Endothelial cell of hepatic sinusoid (primary cell): ENCODE data around the gene BCO2.

ENCODE experiments used
- in situ Hi-C: cut with HindIII; loops from 2 replicates; pipeline ENCODE4 v1.10.0; 2017; ENCODE audit warnings: low sequenced_read_pairs

BCO2 gene

DNA sequence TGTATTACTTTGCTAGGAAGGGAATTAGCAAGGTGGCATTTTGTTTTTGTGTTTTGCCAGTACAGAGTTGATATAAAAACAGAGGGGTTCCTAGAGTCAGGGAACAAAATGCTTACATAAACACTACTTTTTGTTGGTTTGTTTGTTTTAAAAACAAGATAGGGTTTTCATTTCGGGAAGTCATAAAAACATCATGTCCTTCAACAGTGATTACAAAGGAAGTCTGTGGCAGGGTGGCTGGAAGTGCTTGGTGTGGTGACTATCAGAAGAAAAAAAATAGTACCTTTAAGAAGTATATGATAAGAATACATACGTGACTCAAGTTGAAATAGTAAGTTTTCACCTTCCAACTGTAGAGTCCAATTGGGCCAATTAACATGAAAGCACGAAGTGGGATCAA is 10.3 kb upstream of the BCO2 start:
- in situ Hi-C loops, result no loop called here

GRCh38 chr11:112166562-112166961 is 8.8 kb upstream of the BCO2 start:
- in situ Hi-C loops, result no loop called here

DNA sequence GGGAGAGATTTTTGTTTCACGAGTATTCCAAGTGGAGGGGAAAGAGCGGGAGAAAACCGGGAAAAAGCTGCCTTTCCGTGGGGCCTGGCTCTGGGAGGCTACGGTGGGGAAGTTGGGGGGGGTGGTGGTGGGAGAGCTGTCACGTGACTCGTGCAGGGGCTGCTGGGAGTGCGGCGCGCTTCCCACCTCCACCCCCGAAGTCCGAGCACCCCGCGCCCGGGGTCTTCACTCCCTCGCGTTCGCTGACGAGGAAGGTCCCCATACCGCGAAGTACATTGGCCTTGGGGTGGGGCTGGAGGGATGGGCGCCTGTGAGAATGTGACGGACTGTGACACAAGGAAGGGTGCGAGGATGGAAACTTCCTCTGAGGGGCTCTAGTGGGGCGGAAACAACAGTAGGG is 8.2 kb upstream of the BCO2 start, which contains the start of gene TEX12:
TEX12 (plus strand) TSS at position 228 of the 400 bp plus-strand sequence. CDS start 1,897 bp downstream, outside the sequence.
- in situ Hi-C loops, result no loop called here

GRCh38 chr11:112172362-112172994 is 2.8 kb upstream of the BCO2 start:
- in situ Hi-C loops, result no loop called here

GRCh38 chr11:112173152-112173551 is 2.2 kb upstream of the BCO2 start:
- in situ Hi-C loops, result no loop called here

DNA sequence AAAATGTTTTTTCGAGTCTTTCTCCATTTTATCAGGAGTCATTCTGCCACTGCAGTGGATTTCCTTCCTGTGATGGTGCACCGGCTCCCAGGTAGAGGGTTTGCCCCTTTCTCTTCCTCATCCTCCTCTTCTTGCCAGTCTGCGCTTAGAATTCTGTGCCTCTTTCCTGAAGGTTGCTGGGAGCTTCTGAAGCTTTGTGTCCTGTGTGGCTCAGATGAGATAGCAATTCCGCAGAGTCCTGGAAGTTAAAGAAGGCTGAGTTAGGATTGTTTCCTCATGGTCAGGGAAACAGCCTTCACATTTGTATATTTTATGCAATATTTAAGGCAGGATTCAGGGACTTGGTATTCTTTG is 264 bp downstream of the BCO2 start:
- in situ Hi-C loops, result loop anchor here (5.0 kb wide), 1 partner anchor 73 kb away; no protein-coding TSS in a partner anchor

DNA sequence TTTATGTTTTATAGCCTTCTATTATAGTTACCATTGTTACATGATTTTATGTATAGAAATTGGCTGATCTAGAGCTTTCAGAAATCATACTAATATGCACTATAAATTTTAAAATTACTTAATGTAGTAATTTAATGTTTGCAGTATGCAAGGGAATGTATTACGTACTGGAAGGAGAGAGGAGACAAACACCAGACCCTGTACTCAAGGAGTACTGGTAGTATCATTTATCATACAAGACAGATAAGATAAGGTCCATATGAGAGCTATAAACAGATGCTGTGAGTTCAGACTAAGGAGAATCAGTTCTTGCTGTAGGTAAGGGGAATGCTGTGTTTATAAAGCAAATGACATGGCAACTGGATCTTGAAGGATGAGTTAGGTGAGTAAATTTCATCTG is 765 bp downstream of the BCO2 start:
- in situ Hi-C loops, result loop anchor here (5.0 kb wide), 1 partner anchor 74 kb away; no protein-coding TSS in a partner anchor

DNA sequence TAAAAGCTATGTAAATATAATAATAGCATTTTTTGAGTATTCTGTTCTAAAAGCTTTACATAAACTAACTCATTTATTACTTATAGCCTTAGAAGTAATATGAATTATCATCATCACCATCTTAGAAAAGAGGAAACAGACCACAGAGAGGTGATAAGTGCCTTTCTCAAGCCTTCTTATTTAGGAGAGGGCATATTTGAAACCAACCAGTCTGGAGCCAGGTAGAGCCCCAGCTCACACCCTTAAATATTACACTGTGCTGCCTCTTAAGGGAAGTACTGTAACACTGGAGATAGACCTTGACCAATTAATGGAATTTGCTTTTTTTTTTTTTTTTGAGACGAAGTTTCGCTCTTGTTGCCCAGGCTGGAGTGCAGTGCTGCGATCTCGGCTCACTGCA is 2.3 kb downstream of the BCO2 start:
- in situ Hi-C loops, result loop anchor here (5.0 kb wide), 1 partner anchor 75 kb away; no protein-coding TSS in a partner anchor

DNA sequence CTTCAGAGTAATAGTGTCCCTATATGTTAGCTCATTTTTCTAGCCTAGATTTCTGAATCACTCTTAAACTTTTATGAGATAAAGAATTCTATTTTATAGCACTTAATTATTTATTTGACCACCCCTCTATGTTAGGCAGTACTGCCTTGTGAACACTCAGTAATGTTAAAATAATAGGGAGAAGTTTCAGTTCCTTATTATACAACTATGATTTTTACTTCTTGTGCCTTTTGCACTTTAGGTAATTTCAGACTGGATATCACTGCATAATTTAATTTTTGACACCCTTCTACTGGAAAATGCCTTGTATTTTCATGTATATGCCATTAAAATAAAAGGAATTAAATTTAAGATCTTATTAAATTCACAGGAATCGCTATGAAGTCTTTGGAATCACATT is 3.1 kb downstream of the BCO2 start:
- in situ Hi-C loops, result loop anchor here (5.0 kb wide), 1 partner anchor 76 kb away; no protein-coding TSS in a partner anchor

DNA sequence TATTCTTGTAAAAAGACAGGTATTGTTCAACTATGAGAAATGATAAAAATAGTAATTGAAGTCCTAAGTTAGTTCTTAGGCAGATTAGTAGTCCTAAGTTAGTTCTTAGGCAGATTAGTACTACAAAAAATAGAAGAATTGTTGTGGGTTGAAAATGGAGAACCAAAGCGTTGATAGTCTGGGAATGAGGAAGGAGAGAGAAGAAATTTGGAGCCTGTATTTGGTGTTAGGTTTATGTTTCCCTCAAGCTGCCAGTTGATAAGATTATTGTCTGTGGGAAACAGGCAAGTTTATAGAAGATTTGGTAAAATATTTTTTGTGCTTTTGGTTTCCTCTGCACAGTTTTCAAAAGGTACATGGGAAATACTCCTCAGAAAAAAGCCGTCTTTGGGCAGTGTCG is 3.6 kb downstream of the BCO2 start:
- in situ Hi-C loops, result loop anchor here (5.0 kb wide), 1 partner anchor 77 kb away; no protein-coding TSS in a partner anchor

DNA sequence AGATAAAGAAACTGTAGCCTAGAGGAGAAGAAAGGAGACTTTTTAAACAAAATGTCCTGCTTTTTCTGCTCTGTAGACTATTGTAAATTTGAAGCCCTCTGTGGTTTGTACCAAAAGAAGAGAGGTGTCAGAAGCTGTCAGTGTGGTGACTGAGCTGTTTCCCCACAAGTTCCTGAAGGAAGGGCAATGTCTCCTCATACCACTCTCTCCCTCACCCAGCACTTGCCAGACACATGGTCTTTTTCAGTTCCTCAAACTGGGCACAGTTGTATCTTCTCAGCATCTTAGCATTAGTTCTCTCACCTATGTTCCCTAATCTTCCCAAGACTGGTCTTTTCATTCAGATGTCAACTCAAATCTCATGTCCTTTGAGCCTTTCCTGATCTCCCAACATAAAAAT is 4.3 kb downstream of the BCO2 start:
- in situ Hi-C loops, result loop anchor here (5.0 kb wide), 1 partner anchor 77 kb away; no protein-coding TSS in a partner anchor

DNA sequence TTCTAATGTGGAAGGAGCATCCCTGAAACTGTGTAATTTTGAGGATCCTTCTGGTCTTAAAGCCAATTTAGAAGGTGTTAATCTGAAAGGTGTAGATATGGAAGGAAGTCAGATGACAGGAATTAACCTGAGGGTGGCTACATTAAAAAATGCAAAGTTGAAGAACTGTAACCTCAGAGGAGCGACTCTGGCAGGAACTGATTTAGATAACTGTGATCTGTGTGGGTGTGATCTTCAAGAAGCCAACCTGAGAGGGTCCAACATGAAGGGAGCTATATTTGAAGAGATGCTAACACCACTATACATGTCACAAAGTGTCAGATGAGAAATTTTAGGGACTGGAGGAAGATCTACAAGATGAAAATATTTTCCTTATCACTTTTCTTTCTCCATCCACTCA is 7.6 kb downstream of the BCO2 start:
- in situ Hi-C loops, result no loop called here

- in situ Hi-C loops, result no loop called here
These were observed 10.6 kb downstream of the BCO2 start for GRCh38 chr11:112185883-112186282.

GRCh38 chr11:112186304-112186703 is 11.0 kb downstream of the BCO2 start:
- in situ Hi-C loops, result no loop called here

DNA sequence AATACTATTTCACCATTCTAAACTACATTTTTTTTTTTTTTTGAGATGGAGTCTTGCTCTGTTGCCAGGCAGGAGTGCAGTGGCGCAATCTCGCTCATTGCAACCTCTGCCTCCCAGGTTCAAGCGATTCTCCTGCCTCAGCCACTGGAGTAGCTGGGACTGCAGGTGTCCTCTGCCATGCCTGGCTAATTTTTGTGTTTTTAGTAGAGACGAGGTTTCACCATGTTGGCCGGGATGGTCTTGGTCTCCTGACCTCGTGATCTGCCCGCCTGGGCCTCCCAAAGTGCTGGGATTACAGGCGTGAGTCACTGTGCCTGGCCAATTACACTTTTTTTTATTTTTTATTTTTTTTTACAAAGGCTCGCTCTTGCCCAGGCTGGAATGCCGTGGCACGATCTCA is 19.8 kb downstream of the BCO2 start:
- in situ Hi-C loops, result loop anchor here (5.0 kb wide), 2 partner anchors 33 to 42 kb away; partner anchors contain the start of gene IL18

DNA sequence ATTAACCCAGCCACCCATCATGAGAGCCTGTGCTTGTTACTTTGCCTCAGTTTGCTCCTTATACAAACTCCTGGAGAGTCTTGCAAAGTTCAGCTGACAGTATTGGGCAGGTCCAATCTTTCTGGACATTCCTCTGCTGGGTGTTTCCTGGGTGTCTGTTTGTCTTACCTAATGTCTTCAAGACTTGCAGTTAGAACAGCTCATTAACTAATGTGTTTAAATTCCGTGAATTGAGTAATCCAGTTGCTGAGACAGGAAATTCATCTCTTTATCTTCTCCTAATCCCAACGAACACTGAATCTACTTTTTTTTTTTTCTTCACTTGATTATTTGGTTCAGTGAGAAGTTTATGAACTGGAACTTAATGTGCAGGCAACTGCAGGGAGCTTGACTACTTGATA is 20.6 kb downstream of the BCO2 start:
- in situ Hi-C loops, result loop anchor here (5.0 kb wide), 2 partner anchors 34 to 41 kb away; partner anchors contain the start of gene IL18

DNA sequence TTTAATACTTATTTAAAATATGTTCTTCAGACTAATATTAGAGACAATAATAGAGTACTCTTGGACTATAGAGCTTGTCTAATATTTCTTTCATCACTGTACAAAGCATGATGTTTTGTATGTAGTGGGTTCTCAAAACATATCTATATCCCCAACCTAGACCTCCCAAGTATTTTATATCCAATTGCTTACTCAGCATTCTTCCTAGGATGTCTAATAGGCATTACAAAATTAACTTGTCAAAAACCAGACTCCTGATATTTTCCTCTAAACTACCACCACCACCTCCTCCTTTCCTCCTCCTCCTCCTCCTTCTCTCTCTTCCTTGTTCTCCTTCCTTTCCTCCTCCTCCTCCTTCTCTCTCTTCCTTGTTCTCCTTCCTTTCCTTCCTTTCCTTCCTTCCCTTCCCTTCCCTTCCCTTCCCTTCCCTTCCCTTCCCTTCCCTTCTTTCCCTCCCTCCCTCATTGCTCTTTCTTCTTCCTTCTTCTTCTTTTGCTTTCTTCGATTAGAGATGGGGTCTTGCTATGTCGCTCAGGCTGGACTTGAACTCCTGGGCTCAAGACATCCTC is 21.3 kb downstream of the BCO2 start:
- in situ Hi-C loops, result loop anchor here (5.0 kb wide), 2 partner anchors 34 to 41 kb away; partner anchors contain the start of gene IL18

DNA sequence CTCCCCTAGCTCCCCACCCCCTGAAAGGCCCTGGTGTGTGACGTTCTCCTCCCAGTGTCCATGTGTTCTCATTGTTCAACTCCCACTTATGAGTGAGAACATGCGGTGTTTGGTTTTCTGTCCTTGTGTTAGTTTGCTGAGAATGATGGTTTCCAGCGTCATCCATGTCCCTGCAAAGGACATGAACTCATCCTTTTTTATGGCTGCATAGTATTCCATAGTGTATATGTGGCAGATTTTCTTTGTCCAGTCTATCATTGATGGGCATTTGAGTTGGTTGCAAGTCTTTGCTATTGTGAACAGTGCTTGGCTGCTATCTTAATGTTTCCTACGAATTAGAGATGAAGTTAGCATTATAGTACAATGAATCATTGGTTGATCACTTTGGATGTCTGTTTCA is 23.8 kb downstream of the BCO2 start:
- in situ Hi-C loops, result loop anchor here (5.0 kb wide), 2 partner anchors 37 to 38 kb away; partner anchors contain the start of gene IL18

DNA sequence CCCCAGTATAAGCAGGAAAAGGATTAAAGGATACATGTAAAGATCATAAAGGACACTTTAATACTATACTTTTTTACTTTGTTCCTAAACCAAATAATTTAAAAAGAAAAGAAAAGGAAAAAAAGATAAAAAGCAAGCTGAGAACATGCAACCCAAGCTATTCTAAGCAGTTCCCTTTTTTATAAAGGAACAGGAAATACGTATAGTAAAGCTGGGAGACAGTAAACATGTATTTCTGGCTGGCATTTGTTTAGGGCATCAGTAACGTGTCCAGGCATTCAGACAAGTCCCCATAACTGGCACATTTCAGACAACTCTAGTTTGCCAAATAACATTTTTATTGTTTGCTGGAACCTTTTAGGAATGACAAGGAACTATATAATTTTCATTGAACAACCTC is 24.9 kb downstream of the BCO2 start:
- in situ Hi-C loops, result no loop called here

DNA sequence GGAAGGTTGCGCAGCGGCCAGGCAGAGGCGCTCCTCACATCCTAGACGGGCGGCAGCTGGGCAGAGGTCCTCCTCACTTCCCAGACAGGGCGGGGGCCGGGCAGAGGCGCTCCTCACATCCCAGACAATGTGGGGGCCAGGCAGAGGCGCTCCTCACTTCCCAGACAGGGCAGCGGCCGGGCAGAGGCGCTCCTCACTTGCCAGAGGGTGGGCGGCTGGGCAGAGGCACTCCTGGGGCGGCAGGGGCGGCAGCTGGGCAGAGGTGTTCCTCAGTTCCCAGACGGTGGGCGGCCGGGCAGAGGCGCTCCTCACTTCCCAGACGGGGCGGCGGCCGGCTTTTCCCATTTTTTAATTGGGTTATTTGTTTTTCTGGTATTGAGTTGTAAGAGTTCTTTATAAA is 30.8 kb downstream of the BCO2 start:
- in situ Hi-C loops, result no loop called here

DNA sequence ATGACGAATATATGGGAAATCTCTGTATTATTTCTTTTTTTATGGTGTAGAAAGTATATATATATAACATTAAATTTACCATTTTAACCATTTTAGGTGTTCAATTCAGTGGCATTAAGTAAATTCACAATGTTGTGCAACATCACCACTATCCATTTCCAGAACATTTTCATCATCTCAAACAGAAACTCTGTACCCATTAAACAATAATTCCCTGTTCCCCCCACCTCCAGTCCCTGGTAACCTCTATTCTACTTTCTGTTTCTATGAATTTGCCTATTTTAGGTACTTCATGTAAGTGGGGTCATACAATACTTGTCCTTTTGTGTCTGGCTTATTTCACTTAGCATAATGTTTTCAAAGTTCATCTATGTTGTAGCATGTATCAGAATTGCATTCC is 35.6 kb downstream of the BCO2 start:
- in situ Hi-C loops, result no loop called here

GRCh38 chr11:112211536-112211935 is 36.2 kb downstream of the BCO2 start:
- in situ Hi-C loops, result no loop called here
